Measurements from ENCODE around the gene ANKRD10.

DNA sequence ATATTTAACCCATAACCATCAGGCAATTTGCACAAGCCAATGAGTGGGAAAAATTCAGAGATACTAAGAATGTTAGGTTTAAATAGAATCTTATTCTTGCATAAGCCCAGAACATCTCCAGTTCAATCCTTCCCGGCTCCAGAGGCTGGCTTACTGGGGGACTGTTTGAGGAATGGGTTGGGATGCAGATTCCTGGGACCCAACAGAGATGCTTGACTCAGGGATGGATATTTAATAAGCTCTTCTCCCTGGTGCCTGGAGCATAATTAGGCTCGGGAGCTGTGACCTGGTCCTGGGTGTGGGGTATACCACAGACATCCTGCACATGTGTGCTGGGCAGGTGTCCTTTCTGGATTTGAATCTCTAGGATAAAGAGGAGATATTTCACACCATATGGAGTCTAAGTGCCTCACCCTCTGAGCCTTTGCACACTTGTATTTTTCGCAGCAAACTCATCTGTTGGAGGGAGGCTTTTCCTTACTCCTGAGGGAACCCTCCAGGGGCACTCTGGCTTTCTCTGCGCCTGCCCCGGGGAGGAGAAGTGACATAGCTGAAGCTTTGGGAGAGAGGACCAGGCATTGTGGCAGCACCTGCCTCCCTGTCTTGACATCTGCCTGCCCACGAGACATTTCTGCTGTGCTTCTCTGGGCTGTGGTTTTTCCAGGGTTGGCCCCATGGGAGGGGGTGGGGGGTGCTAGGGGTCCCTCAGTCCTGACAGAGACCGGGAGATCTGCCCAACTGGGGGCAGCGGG, 36.1 kb upstream of the ANKRD10 start:
- TF ChIP-seq, protein P1, sequence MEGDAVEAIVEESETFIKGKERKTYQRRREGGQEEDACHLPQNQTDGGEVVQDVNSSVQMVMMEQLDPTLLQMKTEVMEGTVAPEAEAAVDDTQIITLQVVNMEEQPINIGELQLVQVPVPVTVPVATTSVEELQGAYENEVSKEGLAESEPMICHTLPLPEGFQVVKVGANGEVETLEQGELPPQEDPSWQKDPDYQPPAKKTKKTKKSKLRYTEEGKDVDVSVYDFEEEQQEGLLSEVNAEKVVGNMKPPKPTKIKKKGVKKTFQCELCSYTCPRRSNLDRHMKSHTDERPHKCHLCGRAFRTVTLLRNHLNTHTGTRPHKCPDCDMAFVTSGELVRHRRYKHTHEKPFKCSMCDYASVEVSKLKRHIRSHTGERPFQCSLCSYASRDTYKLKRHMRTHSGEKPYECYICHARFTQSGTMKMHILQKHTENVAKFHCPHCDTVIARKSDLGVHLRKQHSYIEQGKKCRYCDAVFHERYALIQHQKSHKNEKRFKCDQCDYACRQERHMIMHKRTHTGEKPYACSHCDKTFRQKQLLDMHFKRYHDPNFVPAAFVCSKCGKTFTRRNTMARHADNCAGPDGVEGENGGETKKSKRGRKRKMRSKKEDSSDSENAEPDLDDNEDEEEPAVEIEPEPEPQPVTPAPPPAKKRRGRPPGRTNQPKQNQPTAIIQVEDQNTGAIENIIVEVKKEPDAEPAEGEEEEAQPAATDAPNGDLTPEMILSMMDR (conservative IDR thresholded peaks at IDR 0.05) = no peak
- no peak for TF ChIP-seq ZFX (IDR thresholded peaks at IDR 0.05)
